Measurements from ENCODE around the gene ZNF490. TPM values are rescaled to one million over a fixed set of nuclear protein-coding genes. Genes with fewer than 3 reads are reported as not detected.
"Not testable (repeated sequence)": the region's sequence is repeated elsewhere in the genome, so short reads cannot be mapped to it uniquely, and the experiment has no call there.

Gene ZNF490
- total RNA-seq, 1 donor from 2014 or later, result 9.0 TPM

- no peaks in the 10 kb centered on the region for H3K9me3 Mint-ChIP-seq
- intact Hi-C loops (cut with micrococcal nuclease), result loop anchor here (1.0 to 2.0 kb wide), 2 partner anchors 27 to 32 kb away; partner anchors contain the start of genes MAN2B1 and WDR83
- peaks cover 21% of the 10 kb centered on the region for H3K36me3 Mint-ChIP-seq (ENCODE audit: low read depth)
Observed at GRCh38 chr19:12639901-12640613, 29.4 kb upstream of the ZNF490 start.

GRCh38 chr19:12638611-12639182, 28.1 kb upstream of the ZNF490 start:
- intact Hi-C loops (cut with micrococcal nuclease), result no loop called here
- Mint-ChIP-seq H3K27ac (no peak overlapping the region), H3K9me3 (no peaks in the 10 kb centered on the region), H3K4me1 (peaks cover 13% of the 10 kb centered on the region), H3K36me3 (ENCODE audit: low read depth) (peaks cover 26% of the 10 kb centered on the region), H3K27me3 (no peaks in the 10 kb centered on the region), H3K4me3 (no peak overlapping the region)
- DNase-seq, result no peak

More at GRCh38 chr19:12639901-12640613, 29.4 kb upstream of the ZNF490 start:
- no peaks in the 10 kb centered on the region for H3K27me3 Mint-ChIP-seq
- H3K4me1 Mint-ChIP-seq, result peaks cover 12% of the 10 kb centered on the region
- peak overlapping the region; percentile 61 for H3K4me3 Mint-ChIP-seq
- H3K27ac Mint-ChIP-seq, result peak overlapping the region; percentile 60
- DNase-seq, result peak; percentile 94

- no peak for DNase-seq
- intact Hi-C loops (cut with micrococcal nuclease), result no loop called here
- H3K4me3 Mint-ChIP-seq, result no peak overlapping the region
- H3K27me3 Mint-ChIP-seq, result no peaks in the 10 kb centered on the region
- no peaks in the 10 kb centered on the region for H3K9me3 Mint-ChIP-seq
- no peak overlapping the region for H3K27ac Mint-ChIP-seq
- peaks cover 13% of the 10 kb centered on the region for H3K4me1 Mint-ChIP-seq
- peaks cover 38% of the 10 kb centered on the region for H3K36me3 Mint-ChIP-seq (ENCODE audit: low read depth)
Observed at GRCh38 chr19:12636631-12637030, 26.0 kb upstream of the ZNF490 start.

- no peak for DNase-seq
- Mint-ChIP-seq H3K4me1 (no peaks in the 10 kb centered on the region), H3K4me3 (no peak overlapping the region), H3K9me3 (peaks cover 13% of the 10 kb centered on the region), H3K27ac (no peak overlapping the region), H3K27me3 (no peaks in the 10 kb centered on the region), H3K36me3 (ENCODE audit: low read depth) (peaks cover 88% of the 10 kb centered on the region)
- intact Hi-C loops (cut with micrococcal nuclease), result no loop called here
Observed at GRCh38 chr19:12629215-12629614, 18.6 kb upstream of the ZNF490 start.

GRCh38 chr19:12628040-12629022, 17.7 kb upstream of the ZNF490 start:
- Mint-ChIP-seq H3K9me3 (peaks cover 13% of the 10 kb centered on the region), H3K27me3 (no peaks in the 10 kb centered on the region), H3K27ac (no peak overlapping the region), H3K4me1 (no peaks in the 10 kb centered on the region), H3K36me3 (ENCODE audit: low read depth) (peaks cover 87% of the 10 kb centered on the region), H3K4me3 (no peak overlapping the region)
- intact Hi-C loops (cut with micrococcal nuclease), result no loop called here
- no peak for DNase-seq

- DNase-seq, result no peak
- peaks cover 86% of the 10 kb centered on the region for H3K36me3 Mint-ChIP-seq (ENCODE audit: low read depth)
- no peaks in the 10 kb centered on the region for H3K27me3 Mint-ChIP-seq
- intact Hi-C loops (cut with micrococcal nuclease), result no loop called here
- no peak overlapping the region for H3K27ac Mint-ChIP-seq
- H3K4me1 Mint-ChIP-seq, result no peaks in the 10 kb centered on the region
- peaks cover 13% of the 10 kb centered on the region for H3K9me3 Mint-ChIP-seq
- no peak overlapping the region for H3K4me3 Mint-ChIP-seq
Observed at GRCh38 chr19:12626958-12627357, 16.3 kb upstream of the ZNF490 start.

GRCh38 chr19:12623361-12624031, 12.9 kb upstream of the ZNF490 start:
- no peaks in the 10 kb centered on the region for H3K4me1 Mint-ChIP-seq
- no peak overlapping the region for H3K27ac Mint-ChIP-seq
- intact Hi-C loops (cut with micrococcal nuclease), result no loop called here
- no peak overlapping the region for H3K4me3 Mint-ChIP-seq
- peaks cover 74% of the 10 kb centered on the region for H3K36me3 Mint-ChIP-seq (ENCODE audit: low read depth)
- no peak for DNase-seq
- H3K9me3 Mint-ChIP-seq, result peaks cover 5% of the 10 kb centered on the region
- H3K27me3 Mint-ChIP-seq, result no peaks in the 10 kb centered on the region

- H3K4me3 Mint-ChIP-seq; H3K4me1 Mint-ChIP-seq; DNase-seq; intact Hi-C loops (cut with micrococcal nuclease); H3K27me3 Mint-ChIP-seq; H3K27ac Mint-ChIP-seq; H3K9me3 Mint-ChIP-seq: not testable (repeated sequence)
- H3K36me3 Mint-ChIP-seq (ENCODE audit: low read depth), result peaks cover 65% of the 10 kb centered on the region
Observed at GRCh38 chr19:12621253-12622024, 10.8 kb upstream of the ZNF490 start.

GRCh38 chr19:12617646-12618045, 7.0 kb upstream of the ZNF490 start:
- peaks cover 17% of the 10 kb centered on the region for H3K4me1 Mint-ChIP-seq
- no peak overlapping the region for H3K27ac Mint-ChIP-seq
- H3K4me3 Mint-ChIP-seq, result no peak overlapping the region
- H3K36me3 Mint-ChIP-seq (ENCODE audit: low read depth), result peaks cover 58% of the 10 kb centered on the region
- intact Hi-C loops (cut with micrococcal nuclease), result no loop called here
- H3K27me3 Mint-ChIP-seq, result no peaks in the 10 kb centered on the region
- no peak for DNase-seq
- H3K9me3 Mint-ChIP-seq, result peaks cover 3% of the 10 kb centered on the region

- peak overlapping the region; percentile 99 for H3K27ac Mint-ChIP-seq
- peak overlapping the region; percentile 100 for H3K4me3 Mint-ChIP-seq
- peaks cover 25% of the 10 kb centered on the region for H3K4me1 Mint-ChIP-seq
- no peak for DNase-seq
- no peaks in the 10 kb centered on the region for H3K27me3 Mint-ChIP-seq
- H3K9me3 Mint-ChIP-seq, result peaks cover 3% of the 10 kb centered on the region
- intact Hi-C loops (cut with micrococcal nuclease), result loop anchor here (2.0 kb wide), 1 partner anchor 61 kb away; the partner anchor contains the start of gene ZNF564
- H3K36me3 Mint-ChIP-seq (ENCODE audit: low read depth), result peaks cover 43% of the 10 kb centered on the region
Observed at GRCh38 chr19:12611361-12611699, 717 bp upstream of the ZNF490 start.

- DNase-seq, result no peak
- peaks cover 17% of the 10 kb centered on the region for H3K4me1 Mint-ChIP-seq
- no peaks in the 10 kb centered on the region for H3K27me3 Mint-ChIP-seq
- intact Hi-C loops (cut with micrococcal nuclease), result no loop called here
- no peak overlapping the region for H3K27ac Mint-ChIP-seq
- no peaks in the 10 kb centered on the region for H3K9me3 Mint-ChIP-seq
- peaks cover 28% of the 10 kb centered on the region for H3K36me3 Mint-ChIP-seq (ENCODE audit: low read depth)
- H3K4me3 Mint-ChIP-seq, result no peak overlapping the region
Observed at GRCh38 chr19:12607631-12608030, 3.0 kb downstream of the ZNF490 start.

- Mint-ChIP-seq H3K27ac (no peak overlapping the region), H3K27me3 (no peaks in the 10 kb centered on the region), H3K9me3 (no peaks in the 10 kb centered on the region), H3K4me1 (peaks cover 18% of the 10 kb centered on the region), H3K4me3 (no peak overlapping the region), H3K36me3 (ENCODE audit: low read depth) (peaks cover 34% of the 10 kb centered on the region)
- intact Hi-C loops (cut with micrococcal nuclease), result no loop called here
- DNase-seq, result no peak
Observed at GRCh38 chr19:12606796-12607195, 3.8 kb downstream of the ZNF490 start.

GRCh38 chr19:12603714-12604113, 6.9 kb downstream of the ZNF490 start:
- H3K36me3 Mint-ChIP-seq (ENCODE audit: low read depth), result peaks cover 38% of the 10 kb centered on the region
- H3K27me3 Mint-ChIP-seq, result no peaks in the 10 kb centered on the region
- no peaks in the 10 kb centered on the region for H3K9me3 Mint-ChIP-seq
- peaks cover 9% of the 10 kb centered on the region for H3K4me1 Mint-ChIP-seq
- peak overlapping the region; percentile 75 for H3K27ac Mint-ChIP-seq
- peak overlapping the region; percentile 12 for H3K4me3 Mint-ChIP-seq
- intact Hi-C loops (cut with micrococcal nuclease), result loop anchor here (1.0 to 5.0 kb wide), 2 partner anchors 10 to 41 kb away; no protein-coding TSS in a partner anchor
- DNase-seq, result peak; percentile 91
